NCI-H1694 treated with DMSO at 0.1 percent for 48 hours (cell line): ENCODE results near the gene RPL3.
"Not testable (repeated sequence)": the region's sequence is repeated elsewhere in the genome, so short reads cannot be mapped to it uniquely, and the experiment has no call there.

Experiments used
- DNase-seq: peaks from one replicate; lab custom pipeline; 2025; lab: John Stamatoyannopoulos, UW

Gene RPL3

DNA sequence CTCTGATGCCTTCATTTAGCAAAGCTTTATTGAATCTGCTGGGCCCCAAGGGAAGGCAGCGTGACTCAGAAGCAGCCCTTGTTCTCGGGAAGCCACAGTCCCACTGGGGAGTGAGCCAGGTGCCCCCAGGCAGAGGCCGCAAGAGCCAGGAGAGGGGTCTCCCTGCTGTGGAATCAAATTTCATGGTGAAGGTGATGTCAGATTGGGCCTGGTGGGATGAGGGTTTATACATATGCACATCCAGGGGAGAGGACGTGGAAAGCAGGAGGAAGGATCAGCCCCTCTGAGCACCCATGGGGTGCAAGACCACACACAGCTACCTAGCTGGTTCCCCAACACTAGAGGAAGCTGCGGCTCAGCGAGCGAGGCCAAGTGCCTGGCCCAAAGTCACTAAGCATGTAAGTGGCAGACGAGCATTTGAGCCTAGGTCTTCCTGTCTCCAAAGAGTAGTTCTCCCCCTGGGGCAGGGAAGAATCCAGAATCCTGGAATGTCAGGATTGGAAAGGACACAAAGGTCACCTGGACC is 32.3 kb upstream of the RPL3 start:
- DNase-seq, result no peak

GRCh38 chr22:39350757-39351688 is 31.6 kb upstream of the RPL3 start:
- no peak for DNase-seq

DNA sequence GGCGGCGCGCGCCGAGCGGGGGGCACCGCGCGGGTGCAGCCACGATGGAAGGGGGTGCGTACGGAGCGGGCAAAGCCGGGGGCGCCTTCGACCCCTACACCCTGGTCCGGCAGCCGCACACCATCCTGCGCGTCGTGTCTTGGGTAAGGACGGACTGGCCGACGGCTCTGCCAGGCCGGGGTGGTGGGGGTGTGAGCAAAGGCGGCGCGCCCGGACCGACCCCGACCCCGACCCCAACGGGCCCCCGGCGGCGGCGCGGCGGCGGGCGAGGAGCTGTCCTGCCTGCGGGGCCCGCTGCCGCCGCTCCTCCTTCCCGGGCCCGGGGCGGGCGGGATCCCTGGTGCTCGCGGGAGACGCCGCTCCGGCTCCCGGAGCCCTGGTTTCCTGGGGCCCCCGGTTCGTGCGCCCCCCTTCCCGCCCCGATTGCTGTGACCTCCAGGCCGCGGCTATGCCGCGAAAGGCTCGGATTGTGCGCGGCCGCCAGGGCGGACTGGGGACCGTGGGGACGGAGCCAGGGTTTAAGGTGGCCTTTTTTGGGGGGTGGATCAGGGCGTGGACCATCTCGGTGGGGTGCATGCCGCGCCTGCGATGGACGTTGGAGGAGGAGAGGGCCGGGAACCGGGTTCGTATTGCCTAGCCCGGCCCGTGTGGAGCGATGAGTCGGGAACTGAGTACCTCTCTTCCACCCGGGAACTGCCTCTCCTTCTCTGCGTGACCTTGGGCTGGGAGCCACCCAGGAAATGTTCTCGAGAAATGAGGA is 30.7 kb upstream of the RPL3 start, which contains the start of gene SYNGR1:
Gene SYNGR1, plus strand, starts transcription at position 25 of the 760 bp plus-strand sequence. Its CDS starts 20 bp downstream, at position 45.
- DNase-seq, result no peak

DNA sequence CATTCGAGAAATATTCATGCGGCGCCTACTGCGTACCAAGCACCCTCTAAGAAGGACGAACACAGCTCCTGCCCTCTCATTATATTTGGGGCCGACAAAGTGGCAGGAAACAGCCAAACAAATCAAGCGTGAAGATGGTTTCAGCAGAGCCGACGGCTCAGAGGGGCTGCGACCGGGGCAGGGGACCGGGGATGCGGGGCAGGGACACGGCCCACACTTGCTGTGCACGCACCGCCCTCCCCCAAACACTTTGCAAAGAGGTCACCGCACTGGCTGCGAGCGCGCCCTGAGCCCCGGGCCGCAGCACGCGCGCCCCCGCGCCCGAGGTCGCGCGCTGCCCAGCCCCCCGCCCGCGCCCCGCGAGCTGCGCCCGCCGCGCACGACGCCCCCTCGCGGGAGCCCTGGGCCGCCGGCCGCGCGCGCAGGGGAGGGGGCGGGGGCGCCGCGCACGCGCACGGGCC is 30.1 kb upstream of the RPL3 start:
- peak; percentile 61 for DNase-seq

DNA sequence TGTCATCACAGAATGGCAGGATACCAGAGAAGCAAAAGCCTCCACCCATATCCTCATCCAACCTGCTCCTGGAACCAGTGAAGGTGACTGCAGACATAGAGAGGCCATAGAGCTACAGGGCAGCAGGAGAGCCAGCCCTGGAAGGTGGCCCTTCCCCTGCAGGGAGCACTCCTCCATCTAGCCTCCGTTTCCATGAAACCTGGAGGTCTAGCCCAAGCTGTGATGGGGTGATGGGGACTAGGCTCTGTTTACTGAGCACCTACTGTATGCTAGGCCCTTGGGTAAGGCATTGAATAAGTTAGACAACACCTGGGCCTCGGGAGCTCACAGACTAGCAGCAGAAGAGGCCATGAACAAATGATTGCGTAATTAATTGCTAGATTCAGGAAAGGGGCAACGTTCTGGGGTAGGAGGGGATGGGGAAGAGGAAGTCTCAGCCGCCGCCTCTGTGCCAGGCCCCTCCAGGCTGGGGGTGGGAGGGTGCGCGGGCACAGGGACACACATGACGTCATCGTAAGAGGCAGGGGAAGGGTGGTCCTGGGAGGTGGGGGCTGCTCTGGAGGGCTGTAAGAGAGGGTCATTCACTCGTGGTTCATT is 29.6 kb upstream of the RPL3 start:
- peak; percentile 68 for DNase-seq

DNA sequence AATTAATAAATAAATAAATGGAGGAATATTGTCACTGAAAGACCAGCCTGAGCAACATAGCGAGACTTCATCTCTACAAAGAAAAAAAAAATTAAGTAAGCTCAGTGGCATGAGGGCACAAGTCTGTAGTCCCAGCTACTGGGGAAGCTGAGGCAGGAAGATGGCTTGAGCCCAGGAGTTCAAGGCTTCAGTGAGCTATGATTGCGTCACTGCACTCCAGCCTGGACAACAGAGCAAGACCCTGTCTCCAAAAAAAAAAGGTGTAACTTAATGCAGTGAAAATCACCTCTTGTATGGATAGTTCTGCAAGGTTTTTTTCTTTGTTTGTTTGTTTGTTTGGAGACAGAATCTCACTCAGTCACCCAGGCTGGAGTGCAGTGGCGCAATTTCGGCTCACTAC is 25.8 kb upstream of the RPL3 start:
- DNase-seq, result no peak

DNA sequence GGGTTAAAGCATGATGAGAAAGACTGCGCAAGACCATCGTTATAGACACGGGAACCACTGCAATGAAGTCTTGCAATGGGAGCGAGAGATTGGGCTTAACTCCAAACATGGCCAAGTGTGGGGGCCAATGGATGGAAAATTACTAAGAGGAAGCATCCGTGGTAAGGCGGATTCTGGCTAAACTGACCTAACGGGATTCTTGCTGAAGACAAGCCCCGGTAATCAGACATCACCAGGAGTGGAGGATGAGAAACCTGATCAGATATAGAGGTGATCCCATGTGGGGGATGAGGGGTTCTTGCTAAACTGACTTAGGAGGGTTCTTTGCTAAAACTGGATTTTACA is 24.6 kb upstream of the RPL3 start:
- DNase-seq, result no peak

- DNase-seq, result peak; percentile 62
Measured at GRCh38 chr22:39343259-39344045, 24.0 kb upstream of the RPL3 start.

DNA sequence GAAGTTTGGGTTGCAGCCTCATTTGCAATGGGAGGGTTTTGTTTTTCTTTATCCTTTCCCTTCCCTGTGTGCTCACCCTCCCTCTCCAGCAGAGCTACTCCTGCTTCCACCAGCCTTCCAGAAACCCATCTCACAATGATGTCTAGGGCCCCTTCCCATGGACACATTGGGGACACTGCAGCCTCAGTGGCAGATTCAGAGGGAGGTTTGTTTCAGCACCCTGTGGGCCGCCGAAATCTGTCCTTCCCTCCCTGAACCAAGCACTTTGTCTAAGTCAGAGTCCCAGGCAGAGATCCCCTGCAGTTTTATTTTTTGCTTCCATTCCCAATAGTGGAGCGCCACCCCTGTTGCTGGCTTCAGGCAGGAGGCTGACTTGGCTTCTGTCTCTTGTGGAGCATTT is 21.8 kb upstream of the RPL3 start:
- no peak for DNase-seq

DNA sequence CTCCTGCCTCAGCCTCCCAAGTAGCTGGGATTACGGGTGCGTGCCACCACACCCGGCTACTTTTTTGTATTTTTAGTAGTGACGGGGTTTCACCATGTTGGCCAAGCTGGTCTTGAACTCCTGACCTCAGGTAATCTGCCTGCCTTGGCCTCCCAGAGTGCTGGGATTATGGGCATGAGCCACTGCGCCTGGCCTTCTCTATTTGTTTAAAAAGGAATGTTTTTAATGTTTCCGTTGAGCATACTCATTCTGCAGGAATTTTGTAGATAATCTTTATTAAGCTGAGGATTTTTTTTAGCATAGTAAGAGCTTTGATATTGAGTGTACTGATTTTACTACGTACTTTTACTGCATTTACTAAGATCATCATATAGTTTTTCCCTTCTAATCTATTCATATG is 20.4 kb upstream of the RPL3 start:
- not testable (repeated sequence) for DNase-seq

DNA sequence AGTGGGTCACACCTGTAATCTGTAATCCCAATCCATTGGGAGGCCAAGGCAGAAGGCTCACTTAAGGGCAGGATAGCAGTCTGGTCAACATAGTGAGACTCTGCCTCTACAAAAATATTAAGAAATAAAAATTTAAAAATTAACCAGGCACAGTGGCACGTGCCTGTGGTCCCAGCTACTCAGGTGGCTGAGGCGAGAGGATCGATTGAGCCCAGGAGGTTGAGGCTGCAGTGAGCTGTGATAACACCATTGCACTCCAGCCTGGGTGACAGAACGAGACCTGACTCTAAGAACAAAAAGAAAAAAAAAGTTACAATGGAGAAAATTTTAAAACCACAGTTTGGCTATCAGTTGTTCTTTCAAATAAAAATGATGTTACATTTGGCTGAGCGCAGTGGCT is 17.0 kb upstream of the RPL3 start:
- DNase-seq, result no peak

DNA sequence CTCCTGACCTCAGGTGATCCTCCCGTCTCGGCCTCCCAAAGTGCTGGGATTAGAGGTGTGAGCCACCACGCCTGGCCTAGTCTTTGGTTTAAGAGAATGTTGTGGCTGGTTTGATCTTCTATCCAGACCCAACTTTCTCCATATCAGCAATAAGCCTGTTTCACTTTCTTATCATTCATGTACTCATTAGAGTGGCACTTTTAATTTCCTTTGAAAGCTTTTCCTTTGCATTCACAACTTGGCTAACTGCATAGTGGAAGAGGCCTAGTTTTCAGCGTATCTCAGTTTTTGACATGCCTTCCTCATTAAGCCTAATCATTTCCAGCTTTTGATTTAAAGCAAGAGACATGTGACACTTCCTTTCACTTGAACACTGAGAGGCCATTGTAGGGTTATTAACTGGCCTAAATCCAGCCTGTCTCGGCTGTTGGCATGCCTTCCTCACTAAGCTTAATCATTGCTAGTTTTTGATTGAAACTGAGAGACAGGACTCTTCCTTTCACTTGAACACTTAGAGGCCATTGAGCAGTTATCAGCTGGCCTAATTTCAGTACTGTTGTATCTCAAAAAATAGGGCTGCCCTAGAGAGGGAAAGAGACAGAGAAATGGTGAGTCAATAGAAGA is 13.1 kb upstream of the RPL3 start:
- DNase-seq, result no peak

GRCh38 chr22:39330553-39330952 is 11.1 kb upstream of the RPL3 start:
- not testable (repeated sequence) for DNase-seq

DNA sequence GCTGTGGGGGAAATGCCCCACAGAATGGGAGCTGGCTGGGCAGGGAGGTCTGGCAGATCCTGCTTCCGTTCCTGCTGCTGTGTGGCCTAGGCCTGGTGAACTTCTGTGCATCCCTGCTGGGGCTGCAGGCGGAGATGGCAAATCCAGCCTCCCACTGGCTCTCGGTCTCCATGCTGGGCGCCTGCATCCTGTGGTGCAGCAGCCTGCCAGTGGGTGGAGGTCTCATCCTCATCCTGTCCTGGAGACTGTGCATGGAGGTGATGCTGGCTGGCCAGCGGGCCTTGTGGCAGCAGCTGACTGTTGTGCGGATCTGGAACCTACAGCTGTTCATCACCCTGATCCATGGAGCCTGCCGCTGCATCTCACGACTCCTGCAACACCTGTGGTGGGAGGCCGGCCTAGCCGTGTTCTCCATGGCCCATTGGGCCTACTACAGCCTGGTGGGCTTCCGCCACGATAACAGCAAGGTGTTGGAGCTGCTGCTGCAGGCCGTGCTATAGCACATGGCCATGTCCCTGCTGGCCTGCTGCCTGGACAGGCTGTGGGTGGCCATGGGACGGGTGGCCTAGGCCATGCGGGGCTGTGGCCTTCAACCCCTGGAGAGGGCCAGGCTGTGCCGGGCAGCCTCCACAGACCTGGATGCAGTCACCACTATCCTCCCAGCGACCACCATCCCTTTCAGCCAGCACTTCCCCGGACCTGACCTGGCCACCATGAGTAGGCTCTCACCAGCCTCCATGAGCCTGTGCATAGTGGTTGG is 8.8 kb upstream of the RPL3 start:
- DNase-seq, result no peak

GRCh38 chr22:39325392-39325932 is 6.0 kb upstream of the RPL3 start:
- DNase-seq, result no peak

GRCh38 chr22:39320616-39321029 is 1.2 kb upstream of the RPL3 start:
- not testable (repeated sequence) for DNase-seq

DNA sequence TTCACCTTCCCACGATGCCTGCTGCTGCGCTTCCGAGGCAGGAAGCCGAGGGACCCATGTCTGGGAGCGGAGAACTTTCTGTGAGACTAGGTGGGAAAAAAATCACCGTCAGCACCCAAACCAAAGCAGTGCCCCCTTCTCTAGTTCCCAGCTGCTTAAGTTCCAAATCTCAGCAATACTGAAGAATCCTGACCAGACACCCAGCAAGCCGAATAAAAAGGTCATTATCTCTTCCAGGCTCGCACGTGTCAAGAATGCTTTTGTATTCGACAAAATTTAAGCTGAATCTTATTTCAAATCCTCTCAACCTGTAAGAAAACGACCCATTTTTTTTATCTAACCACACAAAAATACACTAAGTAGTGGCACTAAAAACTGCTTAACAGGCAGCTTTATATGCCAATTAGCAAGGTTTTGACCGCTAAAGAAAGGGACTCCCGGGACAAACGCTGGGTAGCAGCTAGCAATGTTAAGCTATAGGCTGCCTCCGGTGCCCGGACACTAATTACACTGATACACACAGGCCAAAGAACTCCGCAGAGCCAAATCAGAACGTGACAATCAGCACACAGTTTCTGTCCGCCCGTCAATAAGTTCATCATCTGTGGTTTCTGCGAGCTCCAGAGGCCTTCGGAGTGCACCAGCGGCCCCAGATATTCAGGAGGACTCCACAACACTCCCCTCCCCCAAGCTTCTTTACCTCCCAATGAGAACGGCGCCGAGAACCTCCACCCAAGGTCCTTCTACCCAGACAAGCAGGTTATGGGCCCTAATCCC is 728 bp downstream of the RPL3 start:
- no peak for DNase-seq

GRCh38 chr22:39317775-39318506 is 1.5 kb downstream of the RPL3 start:
- no peak for DNase-seq
